Stimulated activated CD4-positive, alpha-beta T cell treated with anti-CD3 and anti-CD28 coated beads, Interleukin-2, amount 100 ng/mL, for 48 hours (primary cell): ENCODE data around the gene HNRNPAB.
"Not testable (repeated sequence)": the region's sequence is repeated elsewhere in the genome, so short reads cannot be mapped to it uniquely, and the experiment has no call there.

Experiments
- DNase-seq, 2 donors: peaks; one replicate each; pipeline ENCODE4 v3.0.0-alpha.2; 2020

The HNRNPAB gene

GRCh38 chr5:178213003-178213461 is 8.7 kb downstream of the HNRNPAB start:
- DNase-seq, result no peak

- no peak for DNase-seq
Measured at GRCh38 chr5:178213748-178214151, 9.4 kb downstream of the HNRNPAB start.

- no peak for DNase-seq
Measured at GRCh38 chr5:178214160-178214803, 9.9 kb downstream of the HNRNPAB start.

GRCh38 chr5:178215280-178216002 is 11.1 kb downstream of the HNRNPAB start:
- DNase-seq, result no peak

GRCh38 chr5:178216088-178216534 is 11.8 kb downstream of the HNRNPAB start:
- no peak for DNase-seq

GRCh38 chr5:178216779-178217178 is 12.4 kb downstream of the HNRNPAB start:
- no peak for DNase-seq

GRCh38 chr5:178218237-178218776 is 14.0 kb downstream of the HNRNPAB start:
- no peak for DNase-seq

- no peak for DNase-seq
Measured at GRCh38 chr5:178218827-178219226, 14.5 kb downstream of the HNRNPAB start.

GRCh38 chr5:178221282-178221681 is 16.9 kb downstream of the HNRNPAB start:
- DNase-seq, result no peak

- no peak for DNase-seq
Measured at GRCh38 chr5:178221853-178222252, 17.5 kb downstream of the HNRNPAB start.

- no peak for DNase-seq
Measured at GRCh38 chr5:178222292-178222691, 18.0 kb downstream of the HNRNPAB start.

GRCh38 chr5:178223196-178223773 is 19.0 kb downstream of the HNRNPAB start:
- no peak for DNase-seq

- no peak for DNase-seq
Measured at GRCh38 chr5:178223828-178224335, 19.5 kb downstream of the HNRNPAB start.

- DNase-seq, result no peak
Measured at GRCh38 chr5:178224403-178224802, 20.1 kb downstream of the HNRNPAB start.

- no peak for DNase-seq
Measured at GRCh38 chr5:178225174-178225573, 20.8 kb downstream of the HNRNPAB start.

- DNase-seq, result no peak
Measured at GRCh38 chr5:178227138-178227659, 22.9 kb downstream of the HNRNPAB start.

GRCh38 chr5:178227929-178228328 is 23.6 kb downstream of the HNRNPAB start:
- DNase-seq, result no peak

- no peak for DNase-seq
Measured at GRCh38 chr5:178228609-178229008, 24.3 kb downstream of the HNRNPAB start.

- DNase-seq, result not testable (repeated sequence)
Measured at GRCh38 chr5:178229111-178229510, 24.8 kb downstream of the HNRNPAB start.

GRCh38 chr5:178229861-178230260 is 25.5 kb downstream of the HNRNPAB start:
- no peak for DNase-seq

- DNase-seq, result no peak
Measured at GRCh38 chr5:178230879-178231538, 26.7 kb downstream of the HNRNPAB start.

GRCh38 chr5:178231539-178232123 is 27.3 kb downstream of the HNRNPAB start:
- DNase-seq, result no peak
